Measurements from ENCODE around the gene GALNTL6.

- no peak for TF ChIP-seq POLR2AphosphoS5 (IDR thresholded peaks at IDR 0.05; ENCODE audit: low read depth, low read length)
- no peak for TF ChIP-seq POLR2A (IDR thresholded peaks at IDR 0.05; ENCODE audit: low read depth, low read length)
- no peak for TF ChIP-seq TAF1 (IDR thresholded peaks at IDR 0.05; ENCODE audit: low read depth, low read length)
- TF ChIP-seq PAX5 (IDR thresholded peaks at IDR 0.05; ENCODE audit: insufficient read depth, low read length, severe bottlenecking), result no peak
- TF ChIP-seq SPI1 (IDR thresholded peaks at IDR 0.05; ENCODE audit: low read depth, low read length), result no peak
Observed at GRCh38 chr4:173024203-173024602, 1211.0 kb downstream of the GALNTL6 start.
